ENCODE measurements around the gene LRP1. TPM values are rescaled to one million over a fixed set of nuclear protein-coding genes. Genes with fewer than 3 reads are reported as not detected.

The LRP1 gene
- total RNA-seq, 1 donor from 2014 or later = 118 TPM

DNA sequence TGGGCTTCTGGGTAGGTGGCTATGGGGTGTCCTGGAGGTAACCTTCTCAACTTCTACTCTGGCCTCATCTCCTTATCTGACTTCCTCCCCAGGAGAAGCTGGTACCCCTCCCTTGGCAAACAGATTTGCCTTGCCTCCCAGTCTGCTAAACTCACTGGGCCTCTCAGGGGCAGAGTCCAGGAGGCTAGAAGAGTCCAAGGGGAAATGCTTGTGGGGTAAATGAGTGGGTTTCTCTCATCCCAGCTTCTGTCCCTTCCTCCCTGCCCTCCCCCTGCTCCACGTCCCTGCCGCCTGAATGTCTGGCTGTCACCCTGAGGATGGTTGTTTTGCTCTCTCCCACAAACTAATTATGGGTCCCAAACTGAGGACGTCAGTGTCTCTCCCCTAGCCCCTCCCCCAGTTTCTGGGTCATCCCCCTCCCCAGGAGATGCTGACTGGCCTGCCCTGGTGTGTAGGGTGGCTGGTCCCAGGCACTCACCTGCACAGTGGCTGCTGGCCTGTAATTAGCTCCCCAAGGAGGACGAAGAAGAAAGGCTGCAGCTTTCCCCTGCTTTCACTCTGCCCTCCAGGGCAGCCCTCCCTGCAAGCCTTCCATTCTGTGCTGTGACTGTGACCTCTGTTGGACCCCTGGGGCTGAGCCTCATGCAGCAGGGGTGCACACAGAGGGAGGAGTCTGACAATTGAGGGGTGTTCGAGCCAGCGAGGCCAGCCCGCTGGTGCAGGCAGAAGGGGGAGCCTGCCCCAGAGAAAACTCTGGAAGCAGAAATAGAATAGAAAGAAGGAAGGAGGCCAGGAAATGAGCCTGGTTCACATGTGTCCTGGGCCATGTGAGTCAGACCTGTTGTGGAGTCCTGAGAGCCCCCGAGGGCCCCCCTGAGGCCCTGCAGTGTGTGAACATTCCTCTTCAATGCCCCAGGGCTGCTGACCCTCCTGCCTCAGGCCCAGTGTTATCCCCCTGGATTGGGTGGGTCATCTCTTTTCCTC, 19.0 kb downstream of the LRP1 start, which contains the start of gene LRP1-AS:
Gene LRP1-AS, minus strand, starts transcription at position 659 of the 984 bp plus-strand sequence.
- Histone ChIP-seq H3K9ac (ENCODE audit: low read depth in 1 of 3, low read length in 3 of 3) (no peak within 1 kb of the TSS), H3K4me3 (ENCODE audit: low read length in 3 of 3) (no peak within 1 kb of the TSS), H3K4me1 (ENCODE audit: control insufficient read depth in 3 of 3, insufficient read depth in 3 of 3, low read length in 3 of 3) (peaks cover 61 to 74% (median 71%) of the 10 kb centered on the region in 3 donors), H3K9me3 (ENCODE audit: control insufficient read depth in 3 of 3, low read length in 3 of 3) (no peaks in the 10 kb centered on the region), H3K27ac (ENCODE audit: low read depth, low read length) (peak within 1 kb of the TSS; percentile 44), H3K36me3 (ENCODE audit: control insufficient read depth in 3 of 3, insufficient read depth in 3 of 3, low read length in 3 of 3) (peaks cover 13 to 19% (median 16%) of the 10 kb centered on the region in 3 donors), H3K27me3 (ENCODE audit: control insufficient read depth in 3 of 3, insufficient read depth in 3 of 3, low read length in 3 of 3) (peaks cover 0 to 2% (median 0%) of the 10 kb centered on the region in 3 donors)

DNA sequence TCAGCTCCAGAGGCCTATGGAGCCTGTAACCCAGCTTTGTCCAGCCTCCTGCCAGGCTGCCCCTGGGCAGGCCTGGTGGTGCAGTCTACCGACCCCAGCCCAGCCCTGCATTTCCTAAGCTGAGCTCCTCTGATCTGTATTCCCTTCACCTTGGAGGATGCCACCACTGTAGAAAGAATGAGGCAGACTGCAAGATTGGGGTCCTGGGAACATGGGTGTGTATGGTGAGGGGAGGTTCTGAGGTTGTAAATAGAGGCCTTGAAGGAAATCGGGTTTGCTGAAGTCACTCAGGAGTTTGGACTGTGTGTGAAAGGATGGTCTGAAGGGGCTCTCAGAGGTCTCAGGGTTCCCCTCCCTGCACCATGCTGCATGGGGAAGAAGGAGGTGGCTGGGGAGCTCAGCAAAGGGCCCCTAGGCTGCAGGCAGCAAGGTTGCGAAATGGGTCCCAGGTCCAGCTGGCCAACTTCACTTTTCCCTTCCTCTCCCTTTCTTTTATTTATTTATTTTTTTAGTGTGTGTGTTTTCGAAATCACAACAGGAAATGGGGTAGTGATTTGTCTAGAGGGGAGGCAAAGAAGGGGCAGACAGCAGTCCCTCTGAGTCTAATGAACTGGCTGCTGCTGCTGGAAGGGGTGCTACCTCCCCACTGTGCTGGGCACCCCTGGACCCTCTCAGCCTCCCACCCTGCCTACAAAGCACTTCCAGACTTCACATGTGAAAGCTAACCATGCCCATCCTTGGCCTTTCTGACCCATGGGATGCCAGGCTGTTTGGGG, 20.4 kb downstream of the LRP1 start:
- Histone ChIP-seq H3K9me3 (ENCODE audit: control insufficient read depth in 3 of 3, low read length in 3 of 3) (no peaks in the 10 kb centered on the region), H3K27me3 (ENCODE audit: control insufficient read depth in 3 of 3, insufficient read depth in 3 of 3, low read length in 3 of 3) (peaks cover 0 to 2% (median 0%) of the 10 kb centered on the region in 3 donors), H3K4me1 (ENCODE audit: control insufficient read depth in 3 of 3, insufficient read depth in 3 of 3, low read length in 3 of 3) (peaks cover 66 to 77% (median 74%) of the 10 kb centered on the region in 3 donors), H3K9ac (ENCODE audit: low read depth in 1 of 3, low read length in 3 of 3) (peak overlapping the region in 1 of 3 donors; percentile 45), H3K4me3 (ENCODE audit: low read length in 3 of 3) (peak overlapping the region in 1 of 3 donors; percentile 22), H3K36me3 (ENCODE audit: control insufficient read depth in 3 of 3, insufficient read depth in 3 of 3, low read length in 3 of 3) (peaks cover 12 to 14% (median 13%) of the 10 kb centered on the region in 3 donors), H3K27ac (ENCODE audit: low read depth, low read length) (peak overlapping the region; percentile 84)

DNA sequence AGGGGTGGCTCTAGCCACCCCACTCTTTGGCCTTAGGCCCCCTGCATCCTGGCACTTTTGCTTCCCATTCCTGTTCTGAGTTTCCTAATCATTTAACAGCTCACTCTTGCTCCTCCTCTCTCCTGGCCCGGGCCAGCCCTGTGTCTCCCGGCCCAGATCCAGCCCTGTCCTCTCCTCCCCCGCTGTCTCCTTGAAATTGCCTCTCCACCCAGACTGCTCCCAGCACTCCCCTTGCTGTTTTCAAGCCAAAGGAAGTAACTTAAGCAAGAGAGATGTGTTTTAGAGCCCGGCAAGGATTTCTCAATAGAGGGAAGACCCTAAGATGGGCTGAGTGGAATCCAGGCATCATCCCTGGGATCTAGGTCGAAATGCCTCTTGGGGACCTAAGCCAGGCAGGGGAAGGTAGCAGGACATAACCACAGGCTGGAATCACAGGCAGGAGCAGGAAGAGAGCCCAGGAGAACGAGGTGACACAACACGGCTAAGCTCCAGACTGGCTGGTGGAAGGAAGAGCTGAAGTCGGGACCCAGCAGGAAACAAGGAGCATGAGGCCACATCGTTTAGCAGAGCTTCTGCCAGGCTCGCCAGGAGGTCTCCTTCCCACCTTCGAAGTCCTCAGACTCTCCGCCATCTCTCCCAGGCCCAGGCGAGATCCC, 21.1 kb downstream of the LRP1 start:
- peaks cover 70 to 81% (median 74%) of the 10 kb centered on the region in 3 donors for H3K4me1 ChIP-seq (ENCODE audit: control insufficient read depth in 3 of 3, insufficient read depth in 3 of 3, low read length in 3 of 3)

DNA sequence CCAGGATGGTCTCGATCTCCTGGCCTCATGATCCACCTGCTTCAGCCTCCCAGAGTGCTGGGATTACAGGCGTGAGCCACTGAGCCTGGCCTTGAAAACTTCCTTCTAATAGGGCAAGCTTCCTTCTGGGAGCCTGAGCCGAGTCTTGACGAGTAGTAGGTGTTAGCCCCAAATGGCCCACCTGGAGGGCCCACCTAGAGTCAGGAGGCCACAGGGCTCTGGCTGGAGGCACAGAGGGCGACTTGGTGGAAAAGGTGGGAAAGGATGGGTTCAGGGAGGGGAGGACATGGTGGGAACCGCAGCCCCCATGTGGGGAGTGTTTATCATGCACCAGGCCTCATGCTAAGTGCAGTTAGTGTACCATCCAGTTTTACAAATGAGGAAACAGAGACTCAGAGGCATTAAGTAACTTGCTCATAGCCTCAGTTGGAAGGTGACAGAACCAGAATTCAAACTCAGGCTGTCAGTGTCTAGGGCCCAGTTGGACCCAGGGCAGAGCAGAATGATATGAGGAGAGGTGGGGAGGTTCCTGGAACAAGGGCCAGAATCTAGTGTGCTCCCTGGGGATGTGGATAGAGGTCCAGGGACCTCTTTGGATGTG, 22.2 kb downstream of the LRP1 start:
- Histone ChIP-seq H3K4me1 (ENCODE audit: control insufficient read depth in 3 of 3, insufficient read depth in 3 of 3, low read length in 3 of 3) (peaks cover 65 to 81% (median 67%) of the 10 kb centered on the region in 3 donors), H3K4me3 (ENCODE audit: low read length in 3 of 3) (no peak overlapping the region), H3K9me3 (ENCODE audit: control insufficient read depth in 3 of 3, low read length in 3 of 3) (no peaks in the 10 kb centered on the region), H3K27me3 (ENCODE audit: control insufficient read depth in 3 of 3, insufficient read depth in 3 of 3, low read length in 3 of 3) (peaks cover 0 to 2% (median 0%) of the 10 kb centered on the region in 3 donors), H3K9ac (ENCODE audit: low read depth in 1 of 3, low read length in 3 of 3) (no peak overlapping the region), H3K27ac (ENCODE audit: low read depth, low read length) (peak overlapping the region; percentile 44), H3K36me3 (ENCODE audit: control insufficient read depth in 3 of 3, insufficient read depth in 3 of 3, low read length in 3 of 3) (peaks cover 12 to 16% (median 15%) of the 10 kb centered on the region in 3 donors)

More for the DNA sequence above, 21.1 kb downstream of the LRP1 start:
- Histone ChIP-seq H3K36me3 (ENCODE audit: control insufficient read depth in 3 of 3, insufficient read depth in 3 of 3, low read length in 3 of 3) (peaks cover 16% of the 10 kb centered on the region in 3 donors), H3K9ac (ENCODE audit: low read depth in 1 of 3, low read length in 3 of 3) (peak overlapping the region in 1 of 3 donors; percentile 45), H3K9me3 (ENCODE audit: control insufficient read depth in 3 of 3, low read length in 3 of 3) (no peaks in the 10 kb centered on the region), H3K27me3 (ENCODE audit: control insufficient read depth in 3 of 3, insufficient read depth in 3 of 3, low read length in 3 of 3) (peaks cover 0 to 2% (median 0%) of the 10 kb centered on the region in 3 donors), H3K4me3 (ENCODE audit: low read length in 3 of 3) (peak overlapping the region in 2 of 3 donors; percentile 22 to 34), H3K27ac (ENCODE audit: low read depth, low read length) (peak overlapping the region; percentile 84)

DNA sequence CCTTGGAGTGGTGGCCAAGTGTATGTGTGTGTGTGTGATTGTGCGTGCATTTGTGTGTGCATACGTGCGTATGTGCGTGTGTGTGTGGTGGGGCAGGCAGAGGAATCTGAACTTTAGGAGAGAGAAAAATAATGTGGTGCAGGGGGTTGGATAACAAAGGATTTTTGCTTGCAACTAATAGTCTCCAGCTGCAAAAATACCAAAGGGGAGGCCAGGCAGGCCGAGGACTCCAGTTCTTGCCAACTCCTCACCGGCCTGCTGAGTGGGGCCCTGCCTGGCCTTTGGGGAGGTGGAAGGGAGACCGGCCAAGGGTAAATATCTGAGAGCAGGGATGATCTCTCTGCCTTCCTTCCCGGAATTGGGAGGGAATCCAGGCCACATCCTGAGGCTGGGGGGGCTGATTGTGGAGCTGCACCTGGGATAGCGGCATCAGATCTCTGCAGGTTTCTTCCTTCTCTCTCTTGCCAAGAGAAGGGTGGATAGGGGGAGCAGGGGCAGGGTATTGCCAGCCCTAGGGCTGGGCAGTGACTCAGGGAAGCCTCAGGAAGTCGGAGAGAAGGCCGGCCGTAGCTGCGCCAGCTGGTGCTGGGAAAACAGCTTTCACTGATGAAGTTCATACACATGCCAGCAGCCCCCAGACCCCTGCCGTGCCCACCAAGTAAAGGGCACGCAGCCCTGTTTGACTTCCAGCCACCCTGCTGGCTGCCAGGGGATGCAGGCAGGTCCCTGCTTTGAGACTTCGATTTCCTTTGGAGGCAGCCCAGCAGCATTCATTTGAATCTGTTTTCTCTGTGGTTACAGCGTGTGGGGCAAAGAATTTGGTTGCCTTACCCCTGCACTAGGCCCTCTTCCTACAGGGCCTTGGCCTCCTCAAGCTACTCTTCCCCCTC, 23.7 kb downstream of the LRP1 start:
- H3K27me3 ChIP-seq (ENCODE audit: control insufficient read depth in 3 of 3, insufficient read depth in 3 of 3, low read length in 3 of 3) = peaks cover 0 to 2% (median 0%) of the 10 kb centered on the region in 3 donors
- H3K4me3 ChIP-seq (ENCODE audit: low read length in 3 of 3) = peak overlapping the region in 1 of 3 donors; percentile 20
- peaks cover 52 to 66% (median 56%) of the 10 kb centered on the region in 3 donors for H3K4me1 ChIP-seq (ENCODE audit: control insufficient read depth in 3 of 3, insufficient read depth in 3 of 3, low read length in 3 of 3)
- H3K9me3 ChIP-seq (ENCODE audit: control insufficient read depth in 3 of 3, low read length in 3 of 3) = no peaks in the 10 kb centered on the region
- peaks cover 11 to 20% (median 19%) of the 10 kb centered on the region in 3 donors for H3K36me3 ChIP-seq (ENCODE audit: control insufficient read depth in 3 of 3, insufficient read depth in 3 of 3, low read length in 3 of 3)
- H3K9ac ChIP-seq (ENCODE audit: low read depth in 1 of 3, low read length in 3 of 3) = peak overlapping the region in 1 of 3 donors; percentile 54
- H3K27ac ChIP-seq (ENCODE audit: low read depth, low read length) = peak overlapping the region; percentile 62

DNA sequence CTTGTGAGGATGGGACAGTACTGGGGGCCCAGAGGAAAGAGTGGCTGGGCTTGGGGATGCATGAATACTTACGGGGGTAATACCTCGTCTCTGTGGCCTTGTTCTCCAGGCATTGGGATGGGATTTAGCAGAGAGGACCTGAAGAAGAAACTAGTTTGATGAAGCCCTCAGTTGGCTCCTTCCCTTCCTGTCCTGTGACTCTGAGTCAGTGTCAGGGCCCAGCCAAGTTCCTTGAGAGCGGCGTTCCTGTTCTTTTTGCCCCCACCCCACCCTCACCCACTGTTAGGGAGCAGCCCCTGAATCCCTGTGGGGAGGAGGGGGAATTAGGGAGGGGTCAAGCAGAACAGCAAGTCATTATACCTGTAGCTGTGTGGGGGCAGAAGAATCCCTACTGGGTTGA, 24.4 kb downstream of the LRP1 start:
- Histone ChIP-seq H3K9ac (ENCODE audit: low read depth in 1 of 3, low read length in 3 of 3) (no peak overlapping the region), H3K4me3 (ENCODE audit: low read length in 3 of 3) (peak overlapping the region in 1 of 3 donors; percentile 16), H3K4me1 (ENCODE audit: control insufficient read depth in 3 of 3, insufficient read depth in 3 of 3, low read length in 3 of 3) (peaks cover 46 to 64% (median 49%) of the 10 kb centered on the region in 3 donors)

DNA sequence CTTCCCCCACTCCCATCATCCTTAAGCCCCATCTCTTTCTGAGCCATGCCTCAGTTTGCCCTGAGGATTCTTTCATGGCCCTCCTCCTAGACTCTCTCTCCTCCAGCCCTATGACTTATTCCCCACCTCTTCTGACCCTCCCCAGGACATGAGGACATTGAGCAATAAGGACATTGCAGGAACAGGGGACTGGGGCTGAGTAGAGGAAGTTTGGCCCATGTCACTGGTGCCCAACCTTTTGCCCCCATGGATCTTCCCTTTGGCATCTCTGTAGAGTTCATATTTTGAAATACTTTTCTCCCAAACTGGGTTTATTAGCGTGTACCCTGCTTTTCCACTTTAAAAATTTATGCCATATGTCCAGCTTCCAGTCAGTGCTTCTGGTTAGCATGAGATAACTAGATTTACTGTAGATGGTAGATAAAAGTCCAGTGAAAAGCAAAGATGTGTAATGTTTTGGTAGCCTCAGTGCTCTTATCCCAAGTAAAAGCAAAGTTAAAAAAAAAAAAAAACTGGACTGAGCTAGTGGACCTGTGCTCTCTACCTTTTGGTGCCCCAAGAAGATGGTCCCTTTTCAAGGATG, 25.2 kb downstream of the LRP1 start:
- no peak overlapping the region for H3K9ac ChIP-seq (ENCODE audit: low read depth in 1 of 3, low read length in 3 of 3)
- peaks cover 0 to 2% (median 0%) of the 10 kb centered on the region in 3 donors for H3K27me3 ChIP-seq (ENCODE audit: control insufficient read depth in 3 of 3, insufficient read depth in 3 of 3, low read length in 3 of 3)
- no peaks in the 10 kb centered on the region for H3K9me3 ChIP-seq (ENCODE audit: control insufficient read depth in 3 of 3, low read length in 3 of 3)
- peaks cover 43 to 65% (median 48%) of the 10 kb centered on the region in 3 donors for H3K4me1 ChIP-seq (ENCODE audit: control insufficient read depth in 3 of 3, insufficient read depth in 3 of 3, low read length in 3 of 3)
- H3K36me3 ChIP-seq (ENCODE audit: control insufficient read depth in 3 of 3, insufficient read depth in 3 of 3, low read length in 3 of 3) = peaks cover 11 to 21% (median 19%) of the 10 kb centered on the region in 3 donors
- H3K27ac ChIP-seq (ENCODE audit: low read depth, low read length) = peak overlapping the region; percentile 62
- H3K4me3 ChIP-seq (ENCODE audit: low read length in 3 of 3) = no peak overlapping the region

More for the DNA sequence above, 24.4 kb downstream of the LRP1 start:
- Histone ChIP-seq H3K36me3 (ENCODE audit: control insufficient read depth in 3 of 3, insufficient read depth in 3 of 3, low read length in 3 of 3) (peaks cover 11 to 20% (median 19%) of the 10 kb centered on the region in 3 donors), H3K27me3 (ENCODE audit: control insufficient read depth in 3 of 3, insufficient read depth in 3 of 3, low read length in 3 of 3) (peaks cover 0 to 2% (median 0%) of the 10 kb centered on the region in 3 donors), H3K27ac (ENCODE audit: low read depth, low read length) (peak overlapping the region; percentile 62), H3K9me3 (ENCODE audit: control insufficient read depth in 3 of 3, low read length in 3 of 3) (no peaks in the 10 kb centered on the region)

DNA sequence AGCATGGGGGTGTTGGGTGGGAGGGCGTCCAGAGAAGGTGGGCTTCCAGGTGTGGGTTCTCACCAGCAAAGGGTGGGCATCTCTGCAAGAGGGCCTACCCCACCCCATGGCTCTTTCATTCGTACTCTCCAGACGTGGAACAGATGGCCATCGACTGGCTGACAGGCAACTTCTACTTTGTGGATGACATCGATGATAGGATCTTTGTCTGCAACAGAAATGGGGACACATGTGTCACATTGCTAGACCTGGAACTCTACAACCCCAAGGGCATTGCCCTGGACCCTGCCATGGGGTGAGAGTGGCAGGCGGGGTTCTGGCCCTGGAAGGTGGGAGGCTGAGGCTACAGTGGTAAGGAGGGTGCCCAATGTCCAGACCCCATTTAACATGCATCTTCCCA, 25.8 kb downstream of the LRP1 start:
- Histone ChIP-seq H3K4me1 (ENCODE audit: control insufficient read depth in 3 of 3, insufficient read depth in 3 of 3, low read length in 3 of 3) (peaks cover 42 to 67% (median 45%) of the 10 kb centered on the region in 3 donors), H3K9me3 (ENCODE audit: control insufficient read depth in 3 of 3, low read length in 3 of 3) (no peaks in the 10 kb centered on the region), H3K36me3 (ENCODE audit: control insufficient read depth in 3 of 3, insufficient read depth in 3 of 3, low read length in 3 of 3) (peaks cover 13 to 24% (median 19%) of the 10 kb centered on the region in 3 donors), H3K9ac (ENCODE audit: low read depth in 1 of 3, low read length in 3 of 3) (no peak overlapping the region), H3K4me3 (ENCODE audit: low read length in 3 of 3) (no peak overlapping the region), H3K27me3 (ENCODE audit: control insufficient read depth in 3 of 3, insufficient read depth in 3 of 3, low read length in 3 of 3) (peaks cover 0 to under 1% (median 0%) of the 10 kb centered on the region in 3 donors), H3K27ac (ENCODE audit: low read depth, low read length) (no peak overlapping the region)

All from skeletal muscle tissue (tissue), 4 donors.